Measurements from ENCODE around the gene ACSL5.

- TF ChIP-seq NRF1 (IDR thresholded peaks at IDR 0.05; ENCODE audit: low read depth, low read length), result no peak
- no peak for TF ChIP-seq GATA2 (CRISPR knock-in tag; IDR thresholded peaks at IDR 0.05)
- no peak for TF ChIP-seq MXI1 (IDR thresholded peaks at IDR 0.05; ENCODE audit: low read depth, low read length)
- no peak for TF ChIP-seq POLR2AphosphoS5 (IDR thresholded peaks at IDR 0.05; ENCODE audit: low read depth, low read length)
- no peak for TF ChIP-seq CTCF (IDR thresholded peaks at IDR 0.05)
- no peak for TF ChIP-seq TAF1 (IDR thresholded peaks at IDR 0.05; ENCODE audit: borderline replicate concordance, low read depth, low read length)
- TF ChIP-seq, protein P1, sequence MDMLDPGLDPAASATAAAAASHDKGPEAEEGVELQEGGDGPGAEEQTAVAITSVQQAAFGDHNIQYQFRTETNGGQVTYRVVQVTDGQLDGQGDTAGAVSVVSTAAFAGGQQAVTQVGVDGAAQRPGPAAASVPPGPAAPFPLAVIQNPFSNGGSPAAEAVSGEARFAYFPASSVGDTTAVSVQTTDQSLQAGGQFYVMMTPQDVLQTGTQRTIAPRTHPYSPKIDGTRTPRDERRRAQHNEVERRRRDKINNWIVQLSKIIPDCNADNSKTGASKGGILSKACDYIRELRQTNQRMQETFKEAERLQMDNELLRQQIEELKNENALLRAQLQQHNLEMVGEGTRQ (IDR thresholded peaks at IDR 0.05; ENCODE audit: borderline replicate concordance, low read depth, low read length), result no peak
- TF ChIP-seq, protein P2, sequence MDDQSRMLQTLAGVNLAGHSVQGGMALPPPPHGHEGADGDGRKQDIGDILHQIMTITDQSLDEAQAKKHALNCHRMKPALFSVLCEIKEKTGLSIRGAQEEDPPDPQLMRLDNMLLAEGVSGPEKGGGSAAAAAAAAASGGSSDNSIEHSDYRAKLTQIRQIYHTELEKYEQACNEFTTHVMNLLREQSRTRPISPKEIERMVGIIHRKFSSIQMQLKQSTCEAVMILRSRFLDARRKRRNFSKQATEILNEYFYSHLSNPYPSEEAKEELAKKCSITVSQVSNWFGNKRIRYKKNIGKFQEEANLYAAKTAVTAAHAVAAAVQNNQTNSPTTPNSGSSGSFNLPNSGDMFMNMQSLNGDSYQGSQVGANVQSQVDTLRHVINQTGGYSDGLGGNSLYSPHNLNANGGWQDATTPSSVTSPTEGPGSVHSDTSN (IDR thresholded peaks at IDR 0.05), result no peak
- no peak for TF ChIP-seq ELF1 (IDR thresholded peaks at IDR 0.05)
- TF ChIP-seq, protein P3, sequence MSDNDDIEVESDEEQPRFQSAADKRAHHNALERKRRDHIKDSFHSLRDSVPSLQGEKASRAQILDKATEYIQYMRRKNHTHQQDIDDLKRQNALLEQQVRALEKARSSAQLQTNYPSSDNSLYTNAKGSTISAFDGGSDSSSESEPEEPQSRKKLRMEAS (IDR thresholded peaks at IDR 0.05; ENCODE audit: low read depth), result no peak
- no peak for TF ChIP-seq USF1 (IDR thresholded peaks at IDR 0.05; ENCODE audit: borderline replicate concordance, low read depth)
- TF ChIP-seq, protein P4, sequence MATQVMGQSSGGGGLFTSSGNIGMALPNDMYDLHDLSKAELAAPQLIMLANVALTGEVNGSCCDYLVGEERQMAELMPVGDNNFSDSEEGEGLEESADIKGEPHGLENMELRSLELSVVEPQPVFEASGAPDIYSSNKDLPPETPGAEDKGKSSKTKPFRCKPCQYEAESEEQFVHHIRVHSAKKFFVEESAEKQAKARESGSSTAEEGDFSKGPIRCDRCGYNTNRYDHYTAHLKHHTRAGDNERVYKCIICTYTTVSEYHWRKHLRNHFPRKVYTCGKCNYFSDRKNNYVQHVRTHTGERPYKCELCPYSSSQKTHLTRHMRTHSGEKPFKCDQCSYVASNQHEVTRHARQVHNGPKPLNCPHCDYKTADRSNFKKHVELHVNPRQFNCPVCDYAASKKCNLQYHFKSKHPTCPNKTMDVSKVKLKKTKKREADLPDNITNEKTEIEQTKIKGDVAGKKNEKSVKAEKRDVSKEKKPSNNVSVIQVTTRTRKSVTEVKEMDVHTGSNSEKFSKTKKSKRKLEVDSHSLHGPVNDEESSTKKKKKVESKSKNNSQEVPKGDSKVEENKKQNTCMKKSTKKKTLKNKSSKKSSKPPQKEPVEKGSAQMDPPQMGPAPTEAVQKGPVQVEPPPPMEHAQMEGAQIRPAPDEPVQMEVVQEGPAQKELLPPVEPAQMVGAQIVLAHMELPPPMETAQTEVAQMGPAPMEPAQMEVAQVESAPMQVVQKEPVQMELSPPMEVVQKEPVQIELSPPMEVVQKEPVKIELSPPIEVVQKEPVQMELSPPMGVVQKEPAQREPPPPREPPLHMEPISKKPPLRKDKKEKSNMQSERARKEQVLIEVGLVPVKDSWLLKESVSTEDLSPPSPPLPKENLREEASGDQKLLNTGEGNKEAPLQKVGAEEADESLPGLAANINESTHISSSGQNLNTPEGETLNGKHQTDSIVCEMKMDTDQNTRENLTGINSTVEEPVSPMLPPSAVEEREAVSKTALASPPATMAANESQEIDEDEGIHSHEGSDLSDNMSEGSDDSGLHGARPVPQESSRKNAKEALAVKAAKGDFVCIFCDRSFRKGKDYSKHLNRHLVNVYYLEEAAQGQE (IDR thresholded peaks at IDR 0.05; ENCODE audit: low read depth, low read length), result no peak
These were observed 29.0 kb downstream of the ACSL5 start for GRCh38 chr10:112402917-112403316.
